ENCODE measurements around the gene CRTC1. TPM values are rescaled to one million over a fixed set of nuclear protein-coding genes. Genes with fewer than 3 reads are reported as not detected.
A peak's percentile ranks its signal among the peaks of the same experiment; 100 is the strongest.
"Not testable (repeated sequence)": the region's sequence is repeated elsewhere in the genome, so short reads cannot be mapped to it uniquely, and the experiment has no call there.

CRTC1 gene
- total RNA-seq, 1 donor from 2014 or later: 2.3 TPM

GRCh38 chr19:18672606-18673337 is 10.7 kb upstream of the CRTC1 start:
- Histone ChIP-seq H3K36me3 (ENCODE audit: control insufficient read depth, insufficient read depth, low read length) (no peaks in the 10 kb centered on the region), H3K27me3 (ENCODE audit: control insufficient read depth, insufficient read depth, low read length) (no peaks in the 10 kb centered on the region), H3K4me3 (ENCODE audit: low read depth, low read length) (no peak overlapping the region)
- DNase-seq (ENCODE audit: low read depth): no peak
- peak; percentile 7 for TF ChIP-seq CTCF (IDR thresholded peaks at IDR 0.05; ENCODE audit: insufficient read depth, low read length, poor library complexity, severe bottlenecking)

- no peak for DNase-seq (ENCODE audit: low read depth)
- H3K4me3 ChIP-seq (ENCODE audit: low read depth, low read length): no peak overlapping the region
- H3K36me3 ChIP-seq (ENCODE audit: control insufficient read depth, insufficient read depth, low read length): no peaks in the 10 kb centered on the region
- no peaks in the 10 kb centered on the region for H3K27me3 ChIP-seq (ENCODE audit: control insufficient read depth, insufficient read depth, low read length)
- no peak for TF ChIP-seq CTCF (IDR thresholded peaks at IDR 0.05; ENCODE audit: insufficient read depth, low read length, poor library complexity, severe bottlenecking)
Measured at GRCh38 chr19:18674616-18675015, 8.9 kb upstream of the CRTC1 start.

GRCh38 chr19:18675779-18676178 is 7.7 kb upstream of the CRTC1 start:
- peak; percentile 47 for TF ChIP-seq CTCF (IDR thresholded peaks at IDR 0.05; ENCODE audit: insufficient read depth, low read length, poor library complexity, severe bottlenecking)
- H3K36me3 ChIP-seq (ENCODE audit: control insufficient read depth, insufficient read depth, low read length): no peaks in the 10 kb centered on the region
- no peak for DNase-seq (ENCODE audit: low read depth)
- H3K27me3 ChIP-seq (ENCODE audit: control insufficient read depth, insufficient read depth, low read length): no peaks in the 10 kb centered on the region
- no peak overlapping the region for H3K4me3 ChIP-seq (ENCODE audit: low read depth, low read length)

GRCh38 chr19:18676692-18677091 is 6.8 kb upstream of the CRTC1 start:
- H3K4me3 ChIP-seq (ENCODE audit: low read depth, low read length): no peak overlapping the region
- no peaks in the 10 kb centered on the region for H3K27me3 ChIP-seq (ENCODE audit: control insufficient read depth, insufficient read depth, low read length)
- no peak for TF ChIP-seq CTCF (IDR thresholded peaks at IDR 0.05; ENCODE audit: insufficient read depth, low read length, poor library complexity, severe bottlenecking)
- no peaks in the 10 kb centered on the region for H3K36me3 ChIP-seq (ENCODE audit: control insufficient read depth, insufficient read depth, low read length)
- DNase-seq (ENCODE audit: low read depth): no peak

GRCh38 chr19:18677156-18677555 is 6.3 kb upstream of the CRTC1 start:
- no peak for DNase-seq (ENCODE audit: low read depth)
- Histone ChIP-seq H3K4me3 (ENCODE audit: low read depth, low read length) (no peak overlapping the region), H3K36me3 (ENCODE audit: control insufficient read depth, insufficient read depth, low read length) (no peaks in the 10 kb centered on the region), H3K27me3 (ENCODE audit: control insufficient read depth, insufficient read depth, low read length) (no peaks in the 10 kb centered on the region)
- TF ChIP-seq CTCF (IDR thresholded peaks at IDR 0.05; ENCODE audit: insufficient read depth, low read length, poor library complexity, severe bottlenecking): no peak

- not testable (repeated sequence) for H3K27me3 ChIP-seq (ENCODE audit: control insufficient read depth, insufficient read depth, low read length); H3K4me3 ChIP-seq (ENCODE audit: low read depth, low read length); H3K36me3 ChIP-seq (ENCODE audit: control insufficient read depth, insufficient read depth, low read length); DNase-seq (ENCODE audit: low read depth)
Measured at GRCh38 chr19:18680148-18680547, 3.3 kb upstream of the CRTC1 start.

All from kidney epithelial cell (primary cell).